Measurements from ENCODE around the gene MACC1. TPM values are rescaled to one million over a fixed set of nuclear protein-coding genes. Genes with fewer than 3 reads are reported as not detected.

The MACC1 gene
- polyA plus RNA-seq, 1 of the 3 experiments (the other 2 are of a cell fraction) = not detected

- ChIA-PET POLR2A (no interaction called here), CTCF (interaction anchor here (0.9 to 1.6 kb wide), 2 partner anchors 10 to 11 kb away, joined by 3 to 4 read pairs; no protein-coding TSS in a partner anchor)
- Histone ChIP-seq H2AFZ (ENCODE audit: low read depth) (no peak overlapping the region), H3K4me2 (no peak overlapping the region), H3K79me2 (ENCODE audit: insufficient read depth) (no peaks in the 10 kb centered on the region), H3K36me3 (replicated peaks in 1 of 2; ENCODE audit: control insufficient read depth in 1 of 2, insufficient read depth in 2 of 2, low read length in 1 of 2) (no peaks in the 10 kb centered on the region), H3K4me1 (ENCODE audit: control insufficient read depth in 1 of 2, insufficient read depth in 2 of 2, low read depth in 1 of 2, low read length in 1 of 2) (peaks cover 4 to 5% of the 10 kb centered on the region in 2 experiments; a peak in 1 of 4 replicates), H3K9me3 (no peaks in the 10 kb centered on the region), H3F3A (replicated peaks; ENCODE audit: insufficient read depth) (no peaks in the 10 kb centered on the region), H4K20me1 (ENCODE audit: insufficient read depth) (no peaks in the 10 kb centered on the region), H3K9me2 (no peaks in the 10 kb centered on the region), H3K9ac (no peak overlapping the region), H3K27ac (ENCODE audit: low read depth in 2 of 2, low read length in 1 of 2) (no peak overlapping the region), H3K27me3 (ENCODE audit: insufficient read depth) (no peaks in the 10 kb centered on the region), H3K4me3 (ENCODE audit: low read depth in 2 of 2, low read length in 1 of 2) (no peak overlapping the region)
- DNase-seq = no peak
- TF ChIP-seq RCOR1 (IDR thresholded peaks at IDR 0.05; ENCODE audit: low read length) (no peak), TCF12 (IDR thresholded peaks at IDR 0.05) (peak; percentile 40; the same call in 1 of the 2 replicates), FOSL2 (IDR thresholded peaks at IDR 0.05; ENCODE audit: borderline replicate concordance, low read depth) (0 out of 2 replicates have a peak, but pooled peaks have one; percentile 30), GATA2 (CRISPR knock-in tag; IDR thresholded peaks at IDR 0.05) (no peak), SMC3 (IDR thresholded peaks at IDR 0.05; ENCODE audit: low read depth, low read length) (no peak), JUND (IDR thresholded peaks at IDR 0.05) (peak; percentile 19; the same call in 1 of the 2 replicates), NFIC (IDR thresholded peaks at IDR 0.05; ENCODE audit: borderline replicate concordance) (0 out of 2 replicates have a peak, but pooled peaks have one; percentile 4), YY1 (IDR thresholded peaks at IDR 0.05; ENCODE audit: low read depth) (no peak), PBX3 (IDR thresholded peaks at IDR 0.05) (peak; percentile 39; the same call in 1 of the 2 replicates), ELF1 (IDR thresholded peaks at IDR 0.05) (no peak)
- 72% methylated on average over 5 of the region's 5 CpGs for WGBS (ENCODE audit: low lambda C conversion rate)
These were observed 6.2 kb upstream of the MACC1 start for GRCh38 chr7:20223356-20223755.

- CTCF ChIA-PET = interaction anchor here (1.5 to 1.6 kb wide), 2 partner anchors 12 to 14 kb away, joined by 3 to 4 read pairs; no protein-coding TSS in a partner anchor
- Histone ChIP-seq H3K4me1 (ENCODE audit: control insufficient read depth in 1 of 2, insufficient read depth in 2 of 2, low read depth in 1 of 2, low read length in 1 of 2) (peaks cover under 1 to 4% of the 10 kb centered on the region in 2 experiments; a peak in 1 of 4 replicates), H2AFZ (ENCODE audit: low read depth) (no peak overlapping the region), H3K79me2 (ENCODE audit: insufficient read depth) (no peaks in the 10 kb centered on the region), H3K9ac (no peak overlapping the region), H3K4me3 (ENCODE audit: low read depth in 2 of 2, low read length in 1 of 2) (no peak overlapping the region), H3F3A (replicated peaks; ENCODE audit: insufficient read depth) (no peaks in the 10 kb centered on the region), H3K36me3 (replicated peaks in 1 of 2; ENCODE audit: control insufficient read depth in 1 of 2, insufficient read depth in 2 of 2, low read length in 1 of 2) (no peaks in the 10 kb centered on the region), H3K27me3 (ENCODE audit: insufficient read depth) (no peaks in the 10 kb centered on the region), H4K20me1 (ENCODE audit: insufficient read depth) (no peaks in the 10 kb centered on the region), H3K27ac (ENCODE audit: low read depth in 2 of 2, low read length in 1 of 2) (no peak overlapping the region), H3K9me2 (no peaks in the 10 kb centered on the region), H3K9me3 (no peaks in the 10 kb centered on the region), H3K4me2 (no peak overlapping the region)
- TF ChIP-seq RCOR1 (IDR thresholded peaks at IDR 0.05; ENCODE audit: low read length) = no peak
- no peak for DNase-seq
- POLR2A ChIA-PET = no interaction called here
- WGBS (ENCODE audit: low lambda C conversion rate) = 84% methylated on average over 7 of the region's 7 CpGs
These were observed 5.1 kb upstream of the MACC1 start for GRCh38 chr7:20222219-20222828.

- no peaks in the 10 kb centered on the region for H3K27me3 ChIP-seq (ENCODE audit: insufficient read depth)
- 0 out of 4 replicates have a peak, but pooled peaks cover 0 to 4% of the 10 kb centered on the region in 2 experiments for H3K4me1 ChIP-seq (ENCODE audit: control insufficient read depth in 1 of 2, insufficient read depth in 2 of 2, low read depth in 1 of 2, low read length in 1 of 2)
- H4K20me1 ChIP-seq (ENCODE audit: insufficient read depth) = no peaks in the 10 kb centered on the region
- CTCF ChIA-PET = interaction anchor here (1.0 to 1.4 kb wide), 4 partner anchors 18 to 189 kb away, joined by 3 to 7 read pairs (median 4); no protein-coding TSS in a partner anchor
- H3F3A ChIP-seq (replicated peaks; ENCODE audit: insufficient read depth) = no peaks in the 10 kb centered on the region
- 64% methylated on average over 4 of the region's 4 CpGs for WGBS (ENCODE audit: low lambda C conversion rate)
- no peak for DNase-seq
- no peaks in the 10 kb centered on the region for H3K9me2 ChIP-seq
- H3K36me3 ChIP-seq (replicated peaks in 1 of 2; ENCODE audit: control insufficient read depth in 1 of 2, insufficient read depth in 2 of 2, low read length in 1 of 2) = no peaks in the 10 kb centered on the region
- TF ChIP-seq TCF12 (IDR thresholded peaks at IDR 0.05) (0 out of 2 replicates have a peak, but pooled peaks have one; percentile 6), RCOR1 (IDR thresholded peaks at IDR 0.05; ENCODE audit: low read length) (no peak), FOSL2 (IDR thresholded peaks at IDR 0.05; ENCODE audit: borderline replicate concordance, low read depth) (0 out of 2 replicates have a peak, but pooled peaks have one; percentile 24), NFIC (IDR thresholded peaks at IDR 0.05; ENCODE audit: borderline replicate concordance) (no peak)
- H2AFZ ChIP-seq (ENCODE audit: low read depth) = no peak overlapping the region
- no peak overlapping the region for H3K9ac ChIP-seq
- no peaks in the 10 kb centered on the region for H3K9me3 ChIP-seq
- POLR2A ChIA-PET = no interaction called here
- H3K4me2 ChIP-seq = no peak overlapping the region
- no peak overlapping the region for H3K4me3 ChIP-seq (ENCODE audit: low read depth in 2 of 2, low read length in 1 of 2)
- H3K27ac ChIP-seq (ENCODE audit: low read depth in 2 of 2, low read length in 1 of 2) = no peak overlapping the region
- no peaks in the 10 kb centered on the region for H3K79me2 ChIP-seq (ENCODE audit: insufficient read depth)
These were observed 3.9 kb upstream of the MACC1 start for GRCh38 chr7:20220921-20221547.
